ENCODE measurements around the gene SP3.
A peak's percentile ranks its signal among the peaks of the same experiment; 100 is the strongest.
"Not testable (repeated sequence)": the region's sequence is repeated elsewhere in the genome, so short reads cannot be mapped to it uniquely, and the experiment has no call there.

Gene SP3

DNA sequence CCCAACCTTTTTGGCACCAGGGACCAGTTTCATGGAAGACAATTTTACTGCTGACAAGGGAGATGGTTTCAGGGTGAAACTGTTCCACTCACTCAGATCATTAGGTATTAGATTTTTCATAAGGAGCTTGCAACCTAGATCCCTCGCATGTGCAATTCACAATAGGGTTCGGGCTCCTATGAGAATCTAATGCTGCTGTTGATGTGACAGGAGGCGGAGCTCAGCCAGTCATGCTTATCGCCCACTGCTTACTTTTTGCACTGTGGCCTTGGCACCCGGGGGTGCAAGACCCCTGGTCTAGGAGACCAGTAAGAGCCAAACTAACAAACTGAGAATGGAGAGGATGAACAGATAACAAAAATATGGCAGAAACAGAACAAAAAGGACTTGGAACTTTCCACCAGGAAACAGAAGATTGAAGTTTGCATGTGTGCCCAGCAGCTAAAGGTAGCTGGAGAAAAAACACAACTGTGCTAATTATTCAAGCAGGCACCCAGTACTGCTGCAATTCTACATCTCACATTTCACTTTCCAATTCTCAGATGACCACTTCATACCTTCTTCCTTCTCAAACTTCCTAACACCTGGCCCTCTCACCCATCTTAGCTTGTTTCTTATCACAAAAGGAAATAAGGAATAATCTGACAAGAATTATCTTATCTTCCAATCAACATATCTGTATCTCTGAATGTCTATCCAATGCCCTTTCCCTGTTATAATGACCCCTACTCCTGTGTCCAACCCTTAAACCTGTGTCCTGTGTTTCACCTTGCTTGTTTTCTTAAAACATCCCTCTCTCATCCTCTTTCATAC lies 24.8 kb downstream of the SP3 start:
- no peak for DNase-seq

GRCh38 chr2:173938700-173939384 lies 26.3 kb downstream of the SP3 start:
- DNase-seq, result no peak

DNA sequence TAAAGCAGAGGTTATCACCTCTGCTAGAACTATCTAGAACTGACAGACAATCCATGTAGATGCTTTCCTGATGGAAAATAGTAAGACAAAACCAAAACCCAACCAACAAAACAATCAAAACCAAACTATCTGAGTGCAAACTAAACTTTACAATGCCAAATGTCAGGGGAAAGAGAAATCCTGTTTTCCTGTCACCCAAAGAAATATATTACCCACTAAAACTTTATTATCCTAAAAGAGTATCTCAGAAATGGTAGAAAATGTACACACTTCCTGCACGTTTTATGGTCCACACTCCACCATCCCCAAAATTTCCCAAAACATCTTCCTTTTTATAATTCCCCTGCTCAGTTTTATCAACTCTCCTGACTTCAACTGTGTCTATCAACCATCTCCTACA lies 29.9 kb downstream of the SP3 start:
- no peak for DNase-seq

DNA sequence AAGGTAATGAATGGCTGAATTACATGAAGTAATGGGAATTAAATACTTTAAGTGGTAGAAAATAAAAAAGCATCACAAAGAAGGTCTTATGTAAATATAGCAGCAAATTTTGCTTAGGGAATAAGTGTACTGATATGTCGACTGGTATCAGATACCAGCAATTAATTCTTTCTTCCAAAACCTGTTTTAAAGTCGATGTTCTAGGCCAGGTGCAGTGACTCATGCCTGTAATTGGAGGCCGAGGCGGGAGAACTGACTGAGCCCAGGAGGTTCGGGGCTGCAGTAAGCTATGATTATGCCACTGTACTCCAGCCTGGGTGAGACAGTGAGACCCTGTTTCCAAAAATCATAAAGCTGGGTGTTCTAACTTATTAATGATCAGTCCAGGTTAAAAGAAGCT lies 30.3 kb downstream of the SP3 start:
- DNase-seq, result no peak

DNA sequence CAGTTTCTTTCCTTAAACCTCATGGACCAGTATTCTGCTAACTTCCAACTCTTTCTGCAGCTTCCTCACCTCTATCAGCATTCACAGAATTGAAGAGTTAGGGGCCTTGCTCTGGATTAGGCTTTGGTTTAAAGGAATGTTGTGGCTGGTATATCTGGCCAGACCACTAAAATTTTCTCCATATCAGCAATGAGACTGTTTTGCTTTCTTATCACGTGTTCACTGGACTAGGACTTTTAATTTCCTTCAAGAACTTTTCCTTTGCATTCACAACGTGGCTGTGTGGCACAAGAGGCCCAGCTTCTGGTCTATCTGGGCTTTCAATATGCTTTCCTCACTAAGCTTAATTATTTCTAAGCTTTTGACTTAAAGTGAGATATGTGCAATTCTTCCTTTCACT lies 33.4 kb downstream of the SP3 start:
- no peak for DNase-seq

DNA sequence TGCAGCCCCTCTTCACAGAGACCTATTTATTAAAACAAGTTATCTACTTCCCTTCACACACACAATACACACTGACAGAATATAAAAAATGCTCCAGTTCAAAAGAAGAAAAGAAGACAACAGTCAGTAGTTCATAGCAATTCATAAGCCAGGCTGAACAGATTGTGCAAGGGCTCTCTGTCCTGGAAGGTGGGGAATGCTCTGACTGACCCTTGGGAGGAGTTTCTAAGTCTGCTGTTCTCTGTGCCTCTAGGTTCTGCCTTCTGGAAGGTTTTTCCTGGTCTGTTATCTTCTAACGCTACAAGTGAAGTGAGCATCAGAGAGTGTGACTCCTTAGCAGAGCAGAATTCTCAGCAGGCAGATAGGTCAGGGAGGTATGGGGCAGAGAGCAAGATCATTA lies 35.7 kb downstream of the SP3 start:
- no peak for DNase-seq

DNA sequence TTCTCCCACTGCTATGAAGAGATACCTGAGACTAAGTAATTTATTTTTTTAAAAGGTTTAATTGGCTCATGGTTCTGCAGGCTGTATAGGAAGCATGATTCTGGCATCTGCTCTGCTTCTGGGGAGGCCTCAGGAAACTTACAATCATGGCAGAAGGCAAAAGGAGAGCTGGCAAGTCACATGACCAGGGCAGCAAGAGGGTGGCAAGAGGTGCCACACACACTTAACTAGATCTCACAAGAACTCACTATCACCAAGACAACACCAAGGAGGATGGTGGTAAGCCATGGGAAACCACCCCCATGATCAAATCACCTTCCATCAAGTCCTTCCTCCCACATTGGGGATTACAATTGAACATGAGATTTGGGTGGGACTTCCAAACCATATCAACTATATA lies 38.3 kb downstream of the SP3 start:
- DNase-seq, result no peak

GRCh38 chr2:173924285-173924684 lies 40.9 kb downstream of the SP3 start:
- DNase-seq, result no peak

GRCh38 chr2:173922760-173923159 lies 42.4 kb downstream of the SP3 start:
- DNase-seq, result no peak

- DNase-seq, result no peak
These were observed 43.1 kb downstream of the SP3 start for GRCh38 chr2:173922068-173922467.

DNA sequence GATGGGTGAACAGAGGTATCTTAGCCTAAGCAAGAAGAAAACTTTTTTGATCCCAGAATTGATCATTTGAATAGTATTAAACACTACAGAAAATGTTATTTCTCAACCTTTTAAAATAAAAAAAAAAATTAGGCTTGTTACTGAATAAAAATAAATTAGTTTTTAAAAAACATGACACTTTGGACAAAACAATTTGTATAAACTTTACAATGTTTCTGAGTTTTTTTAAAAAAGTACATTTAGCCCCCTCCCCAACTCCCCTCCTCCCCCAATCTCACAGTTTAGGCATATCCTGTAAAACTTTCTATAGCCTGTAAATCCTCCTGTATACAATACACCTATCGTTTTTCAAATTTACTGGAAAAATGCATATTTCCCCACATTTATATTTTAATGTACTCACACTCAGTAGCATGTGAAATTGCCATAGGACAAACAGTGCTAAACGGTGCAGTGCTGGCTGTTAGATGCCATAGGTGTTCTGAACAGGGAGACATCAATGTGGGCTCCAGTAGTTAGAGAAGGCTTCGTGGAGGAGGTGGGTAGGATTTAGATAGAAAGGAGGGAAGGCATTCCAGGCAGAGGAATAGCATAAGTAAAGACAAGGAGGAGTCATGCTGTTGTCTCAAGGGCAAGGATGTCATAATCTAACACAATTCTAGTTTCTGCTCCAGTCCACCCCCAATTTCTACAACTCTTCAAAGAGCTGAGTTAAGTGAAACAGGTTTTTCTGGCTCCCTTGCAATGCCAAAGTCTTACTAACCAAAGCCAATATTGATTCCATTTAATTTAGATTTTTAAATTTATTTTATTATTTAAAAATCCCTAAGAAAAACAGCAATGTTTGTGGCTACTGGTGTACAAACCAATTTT lies 50.9 kb downstream of the SP3 start:
- no peak for DNase-seq

DNA sequence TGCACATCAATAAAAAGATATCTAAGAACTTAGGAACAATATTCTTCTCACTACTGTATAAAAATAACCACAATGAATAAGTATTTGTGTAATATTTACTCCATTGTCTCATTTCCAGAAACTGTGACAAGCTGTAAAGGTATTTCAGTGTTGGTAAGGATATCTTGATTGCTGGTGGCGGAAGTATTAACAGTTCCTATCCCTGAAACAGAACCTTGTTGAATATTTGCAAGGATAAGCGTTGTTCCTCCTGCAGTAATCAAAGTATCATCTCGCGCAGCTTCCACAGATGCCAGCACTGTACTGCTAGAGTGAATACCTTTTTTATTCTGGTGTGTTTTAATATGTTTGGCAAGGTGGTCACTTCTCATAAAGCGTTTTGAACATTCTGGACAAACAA lies 55.3 kb downstream of the SP3 start:
- DNase-seq, result no peak

DNA sequence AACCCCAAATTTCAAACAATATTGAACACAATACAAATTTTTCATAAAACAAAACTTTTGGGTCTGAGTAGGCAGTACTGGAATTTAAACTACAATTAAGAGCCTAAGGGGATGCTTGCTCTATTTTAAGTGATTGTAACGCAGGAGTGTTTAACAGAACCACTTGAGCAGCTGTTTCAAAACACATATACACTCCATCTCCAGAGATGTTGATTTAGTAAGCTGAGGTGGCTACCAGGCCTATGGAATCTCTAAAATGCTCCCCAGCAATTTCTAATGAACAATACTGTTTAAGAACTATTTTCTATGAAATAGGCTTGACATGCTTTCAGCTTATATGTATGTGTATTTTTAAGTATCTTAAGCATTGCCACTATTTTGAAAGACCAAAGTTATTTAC lies 58.5 kb downstream of the SP3 start:
- no peak for DNase-seq

GRCh38 chr2:173903601-173904394 lies 61.4 kb downstream of the SP3 start:
- no peak for DNase-seq

DNA sequence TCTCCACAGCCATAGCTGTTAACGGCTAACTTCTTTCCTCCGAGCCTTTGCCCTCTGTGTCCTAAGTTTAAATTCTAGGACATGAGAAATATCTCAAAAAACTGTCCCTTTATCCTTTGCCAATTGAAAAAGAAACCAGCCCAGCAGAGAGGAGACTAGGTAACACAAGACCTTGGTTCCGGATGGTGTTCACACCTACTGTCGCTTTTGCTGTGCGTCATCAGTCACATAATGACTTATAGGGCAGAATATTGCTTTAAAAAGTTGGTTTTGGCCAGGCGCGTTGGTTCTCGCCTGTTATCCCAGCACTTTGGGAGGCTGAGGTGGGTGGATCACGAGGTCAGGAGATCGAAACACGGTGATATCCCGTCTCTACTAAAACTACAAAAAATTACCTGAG lies 66.2 kb downstream of the SP3 start:
- peak; percentile 31 for DNase-seq

- no peak for DNase-seq
These were observed 67.0 kb downstream of the SP3 start for GRCh38 chr2:173898178-173898668.

DNA sequence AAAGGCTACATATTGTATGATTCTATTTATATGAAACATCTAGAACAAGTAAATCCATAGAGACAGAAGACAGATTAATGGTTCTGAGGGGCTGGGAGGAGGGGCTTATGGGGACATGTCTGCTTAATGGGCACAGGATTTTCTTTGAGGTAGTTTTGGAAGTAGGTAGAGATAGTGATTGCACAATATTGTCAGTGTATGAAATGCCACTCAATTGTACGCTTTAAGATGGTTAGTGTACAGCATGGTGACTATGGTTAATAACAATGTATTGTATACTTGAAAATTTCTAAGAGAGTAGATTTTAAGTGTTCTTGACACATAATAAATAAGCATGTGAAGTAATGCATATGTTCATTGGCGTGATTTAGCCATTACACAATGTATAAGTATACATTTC lies 68.4 kb downstream of the SP3 start:
- DNase-seq, result no peak

DNA sequence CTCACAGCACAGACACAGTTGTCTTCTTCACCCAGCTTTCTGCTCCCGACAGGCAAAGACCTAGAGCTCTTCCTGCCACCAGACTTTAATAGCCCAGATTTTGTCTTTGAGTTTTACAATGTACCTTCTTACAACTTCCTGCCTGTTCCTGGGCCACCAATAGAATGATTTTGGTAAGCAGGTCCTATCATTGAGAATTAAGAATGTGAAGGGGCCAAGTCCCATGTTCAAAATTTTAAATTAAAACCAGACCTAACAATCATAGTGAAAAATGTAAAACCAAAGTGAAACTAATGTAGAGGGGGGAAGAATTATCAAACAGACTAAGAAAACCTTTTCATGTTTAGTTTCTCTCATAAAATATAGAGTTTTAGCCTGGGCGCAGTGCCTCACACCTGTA lies 72.8 kb downstream of the SP3 start:
- DNase-seq, result no peak

GRCh38 chr2:173891315-173892037 lies 73.7 kb downstream of the SP3 start:
- no peak for DNase-seq

DNA sequence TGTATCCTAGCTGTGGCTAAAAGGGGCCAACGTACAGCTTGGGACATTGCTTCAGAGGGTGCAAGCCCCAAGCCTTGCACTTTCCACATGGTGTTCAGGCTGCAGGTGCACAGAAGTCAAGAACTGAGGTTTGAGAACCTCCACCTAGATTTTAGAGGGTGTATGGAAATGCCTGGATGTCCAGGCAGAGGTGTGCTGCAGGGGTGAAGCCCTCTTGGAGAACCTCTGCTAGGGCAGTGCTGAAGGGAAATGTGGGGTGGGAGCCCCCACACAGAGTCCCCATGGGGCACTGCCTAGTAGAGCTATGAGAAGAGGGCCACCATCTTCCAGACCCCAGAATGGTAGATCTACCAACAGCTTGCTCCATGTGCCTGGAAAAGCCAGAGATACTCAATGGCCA lies 75.7 kb downstream of the SP3 start:
- DNase-seq, result not testable (repeated sequence)

DNA sequence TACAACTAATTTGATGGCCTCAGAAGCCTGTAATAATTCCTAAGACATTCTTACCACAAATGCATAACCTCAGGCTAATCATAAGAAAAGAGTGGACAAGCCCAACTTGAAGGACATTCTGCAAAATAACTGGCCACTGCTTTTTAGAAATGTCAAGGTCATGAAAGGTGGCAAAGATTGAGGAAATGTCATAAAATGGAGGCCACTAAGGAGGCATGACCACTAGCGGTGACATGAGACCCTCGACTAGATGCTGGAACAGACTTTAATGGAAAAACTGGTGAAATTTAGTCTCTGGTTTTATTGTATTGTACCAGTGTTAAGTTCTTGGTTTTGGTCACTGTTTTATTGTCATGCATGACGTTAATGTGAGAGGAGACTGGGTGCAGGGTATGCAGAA lies 78.6 kb downstream of the SP3 start:
- no peak for DNase-seq
